Stimulated activated CD4-positive, alpha-beta T cell treated with anti-CD3 and anti-CD28 coated beads, TNF-alpha, amount 100 ng/mL, for 4 hours (primary cell): ENCODE results near the gene ATP13A1.
"Not testable (repeated sequence)": the region's sequence is repeated elsewhere in the genome, so short reads cannot be mapped to it uniquely, and the experiment has no call there.

Source experiments
- DNase-seq, 3 experiments: peaks; one replicate each; pipeline ENCODE4 v3.0.0-alpha.2; 2020; ENCODE audit warnings: low read depth in 3 of 3

The ATP13A1 gene

DNA sequence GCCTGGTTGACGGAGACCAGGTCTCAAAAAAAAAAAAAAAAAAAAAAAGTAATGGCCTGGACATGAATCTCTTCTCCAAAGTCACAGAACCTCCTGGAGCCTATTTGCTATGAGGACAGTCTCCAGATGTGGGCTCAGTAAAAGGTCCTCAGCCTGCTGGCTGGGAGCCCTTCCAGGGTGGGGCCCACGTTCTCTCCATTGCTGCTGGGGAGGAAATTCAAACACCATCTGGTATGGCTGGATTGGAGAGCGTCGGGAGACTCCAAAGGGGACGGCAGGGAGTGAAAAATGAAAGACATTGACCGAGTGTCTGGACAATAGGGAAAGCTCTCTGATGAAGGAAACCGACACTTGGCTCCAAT lies 43.6 kb downstream of the ATP13A1 start:
- no peak for DNase-seq

DNA sequence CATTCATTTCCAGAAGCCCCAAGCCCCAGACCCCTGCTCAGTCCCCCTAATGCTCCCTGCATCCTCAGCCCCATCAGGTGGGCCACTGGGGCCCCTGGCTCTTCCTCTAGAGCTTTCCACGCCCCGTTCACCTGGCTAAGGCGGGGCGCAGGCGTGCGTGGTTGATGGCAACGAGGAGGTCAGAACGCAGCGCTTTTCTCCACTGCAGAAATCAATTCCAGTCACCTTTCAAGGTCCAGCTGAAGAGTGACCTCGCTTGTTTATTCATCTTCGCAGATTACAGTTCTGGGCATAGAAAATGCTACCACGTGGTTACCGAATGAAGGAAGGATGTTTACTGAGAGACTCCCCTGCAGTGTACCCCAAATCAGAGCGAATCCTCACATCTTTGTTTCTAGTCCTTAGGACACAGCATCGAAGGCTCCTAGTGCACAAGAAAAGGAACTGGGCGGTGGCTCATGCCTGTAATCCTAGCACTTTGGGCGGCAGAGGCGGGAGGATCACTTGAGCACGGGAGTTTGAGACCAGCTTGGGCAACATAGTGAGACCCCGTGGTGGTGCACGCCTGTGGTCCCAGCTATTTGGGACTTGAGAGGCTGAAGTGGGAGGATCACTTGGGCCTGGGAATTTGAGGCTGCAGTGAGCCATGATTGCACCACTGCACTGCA lies 44.2 kb downstream of the ATP13A1 start:
- DNase-seq, result no peak

DNA sequence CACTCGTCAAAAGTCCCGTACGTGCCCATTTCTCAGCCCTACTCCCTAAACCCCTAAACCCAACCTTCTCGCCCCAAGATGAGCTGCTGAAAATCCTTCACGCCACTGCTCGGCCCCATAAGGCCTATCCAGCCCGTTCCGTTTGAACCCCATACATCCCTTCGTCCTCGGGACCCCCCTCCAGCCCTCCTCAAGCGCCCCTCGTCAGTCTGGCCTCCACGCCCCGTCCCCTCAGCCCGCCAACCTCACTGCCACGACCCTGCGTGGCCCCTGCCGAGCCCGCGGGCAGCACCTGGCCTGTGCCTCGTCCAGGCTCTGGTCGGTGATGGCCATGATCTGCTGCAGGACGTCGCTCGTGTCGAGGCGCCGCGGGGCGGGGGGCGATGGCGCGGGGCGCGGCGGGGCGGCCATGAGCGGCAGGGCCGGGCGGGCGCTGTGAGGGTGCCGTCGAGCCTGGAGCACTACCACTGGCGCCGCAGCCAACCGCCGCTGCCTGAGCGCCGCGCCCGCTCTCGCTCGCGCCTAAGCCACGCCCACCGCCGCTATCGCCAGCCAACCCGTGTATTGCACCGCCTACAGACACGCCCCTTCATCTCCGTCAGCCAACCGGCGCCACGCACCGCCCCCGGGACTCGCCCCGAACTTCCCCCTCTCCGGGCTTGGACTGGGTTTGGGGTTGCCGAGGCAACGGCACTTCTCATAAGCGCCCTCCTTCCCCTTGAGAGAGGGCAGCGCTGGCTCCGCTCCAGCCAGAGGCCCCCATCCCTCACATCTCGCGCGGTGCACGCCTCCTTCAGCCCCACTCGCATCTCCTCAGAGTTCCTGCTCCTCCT lies 45.0 kb downstream of the ATP13A1 start, which contains the start of gene PBX4:
Gene PBX4, minus strand, starts transcription at position 469 of the 833 bp plus-strand sequence. Its CDS starts 58 bp downstream, at position 411.
- peak; percentile 98 to 99 (median 98) for DNase-seq

DNA sequence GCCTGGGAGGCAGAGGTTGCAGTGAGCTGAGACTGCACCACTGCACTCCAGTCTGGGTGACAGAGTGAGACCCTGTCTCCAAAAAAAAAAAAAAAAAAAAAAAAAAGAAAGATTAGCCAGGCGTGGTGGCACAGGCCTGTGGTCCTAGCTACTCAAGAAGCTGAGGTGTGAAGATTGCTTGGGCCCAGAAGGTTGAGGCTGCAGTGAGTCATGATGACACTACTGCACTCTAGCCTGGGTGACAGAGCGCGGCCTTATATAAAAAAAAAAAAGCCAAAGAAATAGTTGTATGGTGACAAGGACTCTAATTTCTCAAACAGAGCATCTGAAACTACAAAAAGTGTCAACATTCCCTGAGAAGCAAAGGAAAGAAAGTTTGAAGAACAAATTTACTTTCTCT lies 48.4 kb downstream of the ATP13A1 start:
- no peak for DNase-seq

DNA sequence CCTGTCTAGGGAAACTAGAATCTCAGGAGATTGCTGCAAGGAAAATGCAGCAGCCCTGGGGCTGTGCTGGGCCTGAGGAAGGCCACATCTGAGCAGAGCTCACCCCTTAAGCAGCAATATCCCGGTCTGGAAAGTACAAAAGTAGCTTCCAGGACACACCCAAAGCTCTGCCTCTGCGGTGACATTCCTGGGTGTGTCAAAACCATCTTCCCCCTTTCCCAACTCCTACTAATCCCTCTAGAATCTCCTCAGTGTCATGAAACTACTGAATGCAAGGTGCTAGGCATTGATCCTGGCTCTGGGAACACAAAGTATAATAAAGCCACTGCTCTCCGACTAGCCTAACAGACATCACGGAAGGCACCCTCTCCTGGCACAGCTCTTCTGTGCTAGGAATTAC lies 50.0 kb downstream of the ATP13A1 start:
- no peak for DNase-seq

DNA sequence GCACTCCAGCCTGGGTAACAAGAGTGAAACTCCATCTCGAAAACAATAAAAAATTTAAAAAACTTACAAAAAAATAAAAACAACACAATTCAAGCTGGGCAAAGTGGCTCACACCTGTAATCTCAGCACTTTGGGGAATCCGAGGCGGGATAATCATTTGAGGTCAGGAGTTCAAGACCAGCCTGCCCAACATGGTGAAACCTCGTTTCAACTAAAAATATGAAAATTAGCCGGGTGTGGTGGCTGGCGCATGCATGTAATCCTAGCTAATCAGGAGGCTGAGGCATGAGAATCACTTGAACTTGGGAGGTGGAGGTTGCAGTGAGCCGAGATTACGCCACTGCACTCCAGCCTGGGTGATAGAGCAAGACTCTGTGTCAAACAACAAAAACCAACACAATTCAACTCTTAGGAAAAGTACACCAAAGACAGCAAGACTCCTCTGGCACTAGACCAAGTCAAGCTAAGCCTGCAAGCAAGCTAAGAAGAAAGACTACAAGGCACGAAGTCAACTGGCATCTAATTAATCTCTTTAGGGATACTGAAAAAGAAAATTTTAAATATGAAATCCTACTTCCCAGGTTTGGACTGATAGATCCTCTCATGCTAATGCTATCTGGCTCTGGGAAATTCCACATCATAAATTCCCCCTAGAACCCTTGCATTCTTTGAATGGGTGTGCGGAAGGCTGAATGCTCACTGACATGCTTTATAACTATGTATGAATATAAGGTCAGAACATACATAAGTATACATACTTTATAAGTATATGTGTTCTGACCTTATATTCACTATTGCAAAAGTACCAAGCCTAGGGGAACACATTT lies 52.9 kb downstream of the ATP13A1 start:
- DNase-seq, result no peak

DNA sequence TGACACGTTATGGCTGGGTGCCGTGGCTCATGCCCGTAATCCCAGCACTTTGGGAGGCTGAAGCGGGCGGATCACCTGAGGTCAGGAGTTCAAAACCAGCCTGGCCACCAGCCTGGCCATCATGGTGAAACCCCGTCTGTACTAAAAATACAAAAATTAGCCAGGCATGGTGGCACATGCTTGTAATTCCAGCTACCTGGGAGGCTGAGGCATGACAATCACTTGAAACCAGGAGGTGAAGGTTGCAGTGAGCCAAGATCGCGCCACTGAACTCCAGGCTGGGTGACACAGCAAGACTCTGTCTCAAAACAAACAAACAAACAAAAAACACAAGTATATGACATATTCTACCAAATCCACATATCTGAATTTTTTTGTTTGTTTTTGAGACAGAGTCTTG lies 56.8 kb downstream of the ATP13A1 start:
- not testable (repeated sequence) for DNase-seq

DNA sequence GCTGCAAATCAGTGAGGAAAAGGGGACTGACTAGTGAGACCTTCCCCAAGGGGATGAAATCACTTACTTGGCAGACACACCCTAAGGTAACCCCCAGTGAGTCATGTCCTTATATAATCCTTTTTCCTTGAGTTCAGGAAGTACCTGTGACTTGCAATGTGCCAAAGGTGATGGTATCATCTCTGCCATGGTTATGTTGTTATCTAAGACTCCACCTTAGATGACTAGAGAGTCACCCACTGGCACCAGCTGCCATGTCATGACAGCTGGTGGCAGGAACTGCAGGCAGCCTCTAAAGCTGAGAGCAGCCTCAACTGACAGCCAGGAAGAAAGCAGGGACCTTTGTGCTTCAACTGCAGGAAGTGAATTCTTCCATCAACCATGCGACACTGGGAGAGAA lies 57.5 kb downstream of the ATP13A1 start:
- DNase-seq, result no peak

DNA sequence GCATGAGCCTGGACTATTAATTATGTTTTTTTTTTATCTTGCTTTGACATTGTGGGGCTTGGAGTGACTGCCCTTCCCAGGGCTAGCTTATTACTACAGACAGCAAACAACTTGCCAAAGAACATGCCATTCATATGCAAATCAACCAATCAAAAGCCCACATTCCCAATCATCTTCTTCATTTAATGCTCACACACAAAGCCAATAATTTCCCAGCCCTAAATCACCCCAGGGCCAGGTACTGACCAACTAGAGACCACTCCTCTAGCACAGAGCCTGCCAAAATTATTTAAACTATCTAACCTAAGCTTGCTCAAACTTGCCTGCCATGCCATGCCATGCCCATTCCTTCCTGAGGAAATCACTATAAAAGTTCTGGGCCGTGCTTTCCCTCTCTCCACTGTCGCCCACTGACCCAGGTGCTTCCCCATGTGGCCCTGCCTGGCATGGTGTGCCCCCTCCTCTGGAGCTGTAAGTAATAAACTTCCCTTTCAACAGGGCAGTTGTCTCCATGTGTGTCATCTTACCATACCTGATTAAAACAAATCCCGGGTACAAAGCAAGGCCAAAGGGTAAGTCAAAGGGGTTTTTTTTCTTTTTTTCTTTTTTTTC lies 60.7 kb downstream of the ATP13A1 start:
- DNase-seq, result no peak

DNA sequence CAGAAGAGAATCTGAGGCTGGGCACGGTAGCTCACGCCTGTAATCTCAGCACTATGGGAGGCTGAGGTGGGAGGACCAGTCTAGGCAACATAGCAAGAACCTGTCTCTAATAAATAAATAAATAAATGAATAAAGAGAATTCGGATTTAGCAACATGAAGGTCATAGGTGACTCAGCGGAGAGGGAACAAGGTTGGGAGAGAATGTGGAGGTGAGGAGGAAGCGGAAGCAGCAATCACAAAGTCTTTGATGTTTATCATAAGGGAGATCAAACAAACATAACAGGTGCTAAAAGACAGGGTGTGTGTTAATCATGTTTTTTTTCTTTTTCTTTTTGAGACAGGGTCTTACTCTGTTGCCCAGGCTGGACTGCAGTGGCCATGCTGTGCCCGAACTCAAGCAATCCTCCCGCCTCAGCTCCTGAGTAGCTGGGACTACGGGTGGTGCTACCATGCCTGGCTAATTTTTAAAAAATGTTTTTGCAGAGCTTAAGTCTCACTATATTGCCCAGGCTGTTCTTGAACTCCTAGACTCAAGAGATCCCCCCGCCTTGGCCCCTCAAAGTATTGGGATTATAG lies 61.3 kb downstream of the ATP13A1 start:
- DNase-seq, result peak in 1 of 3 experiments; percentile 41

DNA sequence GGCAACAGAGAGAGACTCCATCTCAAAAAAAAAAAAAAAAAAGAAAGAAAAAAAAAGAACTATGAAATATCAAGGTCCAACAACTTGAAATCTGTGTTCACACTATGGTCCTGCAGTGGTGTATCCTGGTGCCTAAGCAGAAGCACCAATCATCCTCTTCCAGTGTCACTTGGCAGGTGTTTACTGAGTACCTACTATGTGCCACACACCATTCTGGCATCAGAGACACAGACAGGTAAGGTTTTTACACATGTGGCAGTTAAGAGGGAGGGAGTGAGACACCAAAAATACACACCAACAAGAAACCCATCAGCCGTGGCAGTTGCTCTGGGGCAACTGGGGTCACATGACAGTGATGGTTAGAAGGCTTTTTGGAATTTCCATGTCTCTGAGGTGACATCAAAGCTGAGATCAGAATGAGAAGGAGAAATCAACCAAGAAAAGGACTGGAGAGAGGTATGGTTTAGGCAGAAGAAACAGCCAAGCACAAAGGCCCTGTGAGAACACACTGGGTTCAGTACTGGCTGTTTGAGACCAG lies 62.6 kb downstream of the ATP13A1 start:
- DNase-seq, result no peak

DNA sequence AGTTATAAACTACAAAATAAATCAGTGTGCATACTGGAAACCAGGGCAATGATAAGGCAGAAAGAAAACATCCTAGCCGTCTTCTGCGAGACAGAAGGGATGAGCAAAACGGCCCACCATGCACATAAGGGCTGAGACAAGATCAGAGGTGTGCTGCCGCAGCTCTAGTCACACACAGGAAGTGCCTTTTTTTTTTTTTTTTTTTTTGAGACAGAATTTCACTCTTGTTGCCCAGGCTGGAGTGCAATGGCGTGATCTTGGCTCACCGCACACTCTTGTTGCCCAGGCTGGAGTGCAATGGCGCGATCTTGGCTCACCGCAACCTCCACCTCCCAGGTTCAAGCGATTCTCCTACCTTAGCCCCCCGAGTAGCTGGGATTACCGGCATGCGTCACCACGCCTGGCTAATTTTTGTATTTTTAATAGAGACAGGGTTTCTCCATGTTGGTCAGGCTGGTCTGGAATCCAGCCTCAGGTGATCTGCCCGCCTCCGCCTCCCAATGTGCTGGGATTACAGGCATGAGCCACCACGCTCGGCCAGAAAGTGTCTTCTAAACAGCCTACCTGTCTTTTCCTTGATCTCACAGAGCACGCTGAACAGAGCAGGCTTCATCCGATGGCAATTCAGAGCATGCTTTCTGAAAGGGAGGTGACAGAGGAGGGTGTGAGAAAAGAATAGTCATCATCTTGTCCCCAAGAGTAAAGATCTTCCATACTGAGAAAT lies 64.6 kb downstream of the ATP13A1 start:
- DNase-seq, result not testable (repeated sequence)

DNA sequence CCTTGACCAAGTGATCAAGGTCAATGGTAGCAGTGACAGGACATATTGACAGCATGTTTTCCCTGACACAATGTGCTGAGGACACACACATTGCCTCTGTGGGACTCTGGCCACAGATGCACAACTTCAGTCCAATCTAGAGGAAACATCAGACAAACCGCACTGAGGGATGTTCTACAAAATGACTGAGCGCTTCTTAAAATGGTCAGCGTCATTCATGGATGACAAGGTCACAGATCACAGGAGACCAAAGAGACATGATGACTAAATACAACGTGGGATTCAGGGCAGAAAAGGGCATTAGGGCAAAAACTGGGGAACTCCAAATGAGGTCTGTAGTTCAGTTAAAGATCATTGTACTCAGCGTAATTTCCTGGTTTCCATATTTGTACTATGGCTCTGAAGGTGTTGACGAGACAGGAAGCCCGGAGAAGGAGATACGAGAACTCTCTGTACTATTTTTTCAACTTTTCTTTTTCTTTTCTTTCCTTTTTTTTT lies 65.6 kb downstream of the ATP13A1 start:
- DNase-seq, result no peak
